ENCODE results near the gene IL6ST.

Gene IL6ST

GRCh38 chr5:55911784-55912653, 82.7 kb downstream of the IL6ST start:
- TF ChIP-seq CTCF (IDR thresholded peaks at IDR 0.05; ENCODE audit: borderline replicate concordance, insufficient read depth, low read depth, low read length), result no peak
- no peak overlapping the region for H3K4me3 ChIP-seq (ENCODE audit: low read depth, low read length)

- no peak for TF ChIP-seq CTCF (IDR thresholded peaks at IDR 0.05; ENCODE audit: borderline replicate concordance, insufficient read depth, low read depth, low read length)
- H3K4me3 ChIP-seq (ENCODE audit: low read depth, low read length), result no peak overlapping the region
These were observed 86.0 kb downstream of the IL6ST start for GRCh38 chr5:55908804-55909203.

GRCh38 chr5:55907927-55908326, 86.8 kb downstream of the IL6ST start:
- no peak for TF ChIP-seq CTCF (IDR thresholded peaks at IDR 0.05; ENCODE audit: borderline replicate concordance, insufficient read depth, low read depth, low read length)
- H3K4me3 ChIP-seq (ENCODE audit: low read depth, low read length), result no peak overlapping the region

GRCh38 chr5:55905251-55905650, 89.5 kb downstream of the IL6ST start:
- no peak for TF ChIP-seq CTCF (IDR thresholded peaks at IDR 0.05; ENCODE audit: borderline replicate concordance, insufficient read depth, low read depth, low read length)
- H3K4me3 ChIP-seq (ENCODE audit: low read depth, low read length), result no peak overlapping the region

GRCh38 chr5:55904152-55904551, 90.6 kb downstream of the IL6ST start:
- TF ChIP-seq CTCF (IDR thresholded peaks at IDR 0.05; ENCODE audit: borderline replicate concordance, insufficient read depth, low read depth, low read length), result no peak
- H3K4me3 ChIP-seq (ENCODE audit: low read depth, low read length), result no peak overlapping the region

- H3K4me3 ChIP-seq (ENCODE audit: low read depth, low read length), result peak overlapping the region; percentile 31
- no peak for TF ChIP-seq CTCF (IDR thresholded peaks at IDR 0.05; ENCODE audit: borderline replicate concordance, insufficient read depth, low read depth, low read length)
These were observed 91.6 kb downstream of the IL6ST start for GRCh38 chr5:55903121-55903701.

- no peak for TF ChIP-seq CTCF (IDR thresholded peaks at IDR 0.05; ENCODE audit: borderline replicate concordance, insufficient read depth, low read depth, low read length)
- no peak overlapping the region for H3K4me3 ChIP-seq (ENCODE audit: low read depth, low read length)
These were observed 92.1 kb downstream of the IL6ST start for GRCh38 chr5:55902696-55903095.

Measured in GM12875 (cell line).